GM10847 (cell line): ENCODE measurements around the gene RAB9A.

ENCODE experiments used
- POLR2A ChIP-seq: IDR thresholded peaks from 2 replicates; pipeline ENCODE4 v1.6.1; 2011; ENCODE audit not compliant: insufficient read length; ENCODE audit errors: extremely low read depth

RAB9A gene

GRCh38 chrX:13694359-13694758 lies 5.4 kb downstream of the RAB9A start:
- TF ChIP-seq POLR2A: no peak

GRCh38 chrX:13694983-13695382 lies 6.1 kb downstream of the RAB9A start:
- no peak for TF ChIP-seq POLR2A

- no peak for TF ChIP-seq POLR2A
Measured at GRCh38 chrX:13695601-13696115, 6.7 kb downstream of the RAB9A start.

- TF ChIP-seq POLR2A: no peak
Measured at GRCh38 chrX:13697455-13697854, 8.5 kb downstream of the RAB9A start.

GRCh38 chrX:13697976-13698375 lies 9.0 kb downstream of the RAB9A start:
- TF ChIP-seq POLR2A: no peak

- no peak for TF ChIP-seq POLR2A
Measured at GRCh38 chrX:13698432-13698831, 9.5 kb downstream of the RAB9A start.

- TF ChIP-seq POLR2A: no peak
Measured at GRCh38 chrX:13699183-13699826, 10.4 kb downstream of the RAB9A start.

- TF ChIP-seq POLR2A: no peak
Measured at GRCh38 chrX:13700380-13700779, 11.5 kb downstream of the RAB9A start.

GRCh38 chrX:13702111-13702789 lies 13.3 kb downstream of the RAB9A start:
- TF ChIP-seq POLR2A: no peak

- no peak for TF ChIP-seq POLR2A
Measured at GRCh38 chrX:13703135-13703534, 14.2 kb downstream of the RAB9A start.

GRCh38 chrX:13703589-13703988 lies 14.7 kb downstream of the RAB9A start:
- no peak for TF ChIP-seq POLR2A

- TF ChIP-seq POLR2A: no peak
Measured at GRCh38 chrX:13711141-13711540, 22.2 kb downstream of the RAB9A start.

GRCh38 chrX:13716455-13716854 lies 27.5 kb downstream of the RAB9A start:
- no peak for TF ChIP-seq POLR2A

- TF ChIP-seq POLR2A: no peak
Measured at GRCh38 chrX:13716905-13717304, 28.0 kb downstream of the RAB9A start.

GRCh38 chrX:13717700-13718472 lies 29.0 kb downstream of the RAB9A start:
- TF ChIP-seq POLR2A: no peak
